ENCODE data around the gene AP1S2. TPM values are rescaled to one million over a fixed set of nuclear protein-coding genes. Genes with fewer than 3 reads are reported as not detected.

The AP1S2 gene
- total RNA-seq, 1 donor from 2014 or later: 12.6 TPM

DNA sequence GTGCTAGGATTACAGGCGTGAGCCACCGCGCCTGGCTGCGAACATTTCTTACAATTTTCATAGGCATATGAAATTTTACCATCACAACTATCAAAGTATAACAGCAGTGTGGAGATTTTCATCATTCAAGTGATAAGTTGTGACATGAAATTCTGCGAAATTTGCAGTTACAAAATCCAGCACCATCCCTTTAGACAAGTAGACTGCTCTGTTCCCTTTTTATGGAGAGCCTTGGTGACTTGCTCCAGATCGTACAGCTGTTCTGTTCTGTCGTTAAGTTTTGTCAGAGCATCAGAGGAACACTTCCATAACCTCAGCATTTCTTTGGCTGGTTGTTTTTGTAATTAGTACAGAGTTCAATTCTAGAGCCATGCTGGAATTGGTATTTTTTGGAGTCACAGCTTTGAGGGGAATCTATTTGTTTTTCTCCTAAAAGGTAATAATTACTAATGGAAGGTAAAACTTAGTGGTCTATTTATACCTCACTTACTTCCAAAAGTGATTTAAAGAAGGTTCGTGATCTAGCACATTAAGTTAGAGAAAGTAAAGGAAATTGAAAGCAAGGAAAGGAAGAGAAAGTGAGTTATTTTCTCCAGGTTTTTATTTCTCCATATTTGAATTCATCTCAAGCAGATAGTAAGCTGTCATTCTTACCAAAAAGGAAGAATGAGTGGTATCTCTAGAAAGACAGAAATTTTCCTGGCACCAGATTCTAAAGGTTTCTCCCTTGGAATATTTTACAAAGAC lies 42.2 kb downstream of the AP1S2 start:
- DNase-seq (ENCODE audit: low spot score): no peak

- no peak for DNase-seq (ENCODE audit: low spot score)
Observed at GRCh38 chrX:15808254-15808653, 46.4 kb downstream of the AP1S2 start.

- no peak for DNase-seq (ENCODE audit: low spot score)
Observed at GRCh38 chrX:15804563-15804962, 50.0 kb downstream of the AP1S2 start.

DNA sequence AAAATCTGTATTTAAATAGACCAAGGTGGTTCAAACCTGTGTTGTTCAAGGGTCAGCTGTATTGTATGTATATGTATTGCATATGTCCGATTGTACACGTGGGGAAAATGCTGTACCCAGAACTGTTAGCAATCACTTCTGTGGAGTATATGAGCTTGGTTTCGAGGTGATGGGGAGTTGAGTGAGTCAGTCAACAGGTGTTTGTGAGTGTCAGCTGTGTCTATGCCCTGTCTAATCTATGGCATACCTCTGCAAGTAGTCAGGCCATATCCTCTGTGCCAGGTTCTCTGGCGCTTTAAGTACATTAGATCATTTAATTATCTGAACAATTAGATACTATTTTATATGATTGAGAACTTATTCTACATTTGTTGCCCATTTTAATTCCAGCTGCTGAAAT lies 56.9 kb downstream of the AP1S2 start:
- DNase-seq (ENCODE audit: low spot score): no peak

GRCh38 chrX:15790769-15791290 lies 63.8 kb downstream of the AP1S2 start:
- no peak for DNase-seq (ENCODE audit: low spot score)

DNA sequence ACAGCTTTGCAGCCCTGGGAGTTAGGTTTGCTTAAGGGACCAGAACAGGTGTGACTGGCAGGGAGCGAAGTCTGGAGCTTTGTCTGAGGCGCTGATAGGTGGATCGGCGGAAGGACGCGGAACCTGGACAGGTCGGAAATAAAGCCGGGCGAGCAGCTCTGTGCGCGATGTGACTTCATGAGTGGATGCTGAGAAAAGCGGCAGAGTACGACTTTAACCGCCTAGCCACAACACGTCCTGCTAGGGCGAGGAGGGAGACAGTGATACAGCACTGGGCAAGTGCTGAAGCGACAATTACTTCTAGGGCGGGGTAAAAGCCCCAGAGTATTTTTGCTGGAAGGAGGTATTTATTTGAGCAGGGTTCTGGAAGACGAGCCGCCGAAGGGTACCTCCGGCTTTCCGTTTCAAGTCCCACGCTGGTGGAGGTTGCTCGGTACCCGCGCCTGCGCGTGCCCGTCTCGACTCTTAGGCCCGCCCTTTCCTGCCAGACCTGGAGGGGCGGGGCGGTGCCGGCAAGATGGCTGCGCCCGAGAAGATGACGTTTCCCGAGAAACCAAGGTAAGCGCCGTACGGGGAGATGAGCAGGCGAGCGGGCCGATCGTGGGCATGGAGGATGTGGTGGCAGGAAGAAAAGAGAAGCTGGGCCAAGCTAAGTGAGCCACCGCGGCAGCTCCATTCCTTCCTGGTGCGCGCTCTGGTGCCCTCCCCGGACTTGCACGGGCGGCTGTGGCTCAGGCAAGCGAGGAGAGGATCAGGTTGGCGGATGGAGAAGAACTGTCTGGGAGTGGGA lies 64.4 kb downstream of the AP1S2 start, which contains the start of gene ZRSR2:
ZRSR2 (plus strand) TSS at position 506 of the 790 bp plus-strand sequence; CDS start at position 518, 12 bp downstream.
- DNase-seq (ENCODE audit: low spot score): peak; percentile 90

- DNase-seq (ENCODE audit: low spot score): no peak
Observed at GRCh38 chrX:15786915-15787314, 67.7 kb downstream of the AP1S2 start.

DNA sequence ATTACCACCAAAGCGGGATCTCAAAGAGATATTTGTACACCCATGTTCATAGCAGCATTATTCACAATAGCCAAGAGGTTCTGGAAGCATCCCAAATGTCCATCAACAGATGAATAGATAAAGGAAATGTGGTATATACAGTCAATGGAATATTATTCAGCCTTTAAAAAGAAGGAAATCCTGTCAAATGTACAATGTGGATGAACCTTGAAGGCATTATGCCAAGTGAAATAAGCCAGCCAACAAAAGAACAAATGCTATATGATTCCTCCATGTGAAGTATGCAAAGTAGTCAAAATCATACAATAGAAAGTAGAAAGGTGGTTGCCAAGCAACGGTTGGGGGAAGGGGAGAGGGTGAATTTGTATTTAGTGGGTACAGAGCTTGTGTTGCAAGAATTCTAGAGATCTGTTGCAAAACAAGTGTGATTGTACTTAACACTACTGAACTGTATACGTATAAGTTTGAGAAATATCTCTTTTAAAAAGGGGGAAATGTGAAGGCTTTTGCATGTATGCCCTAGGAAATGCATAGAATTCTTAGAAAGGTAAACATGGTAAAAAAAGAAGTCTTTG lies 69.3 kb downstream of the AP1S2 start:
- DNase-seq (ENCODE audit: low spot score): no peak

GRCh38 chrX:15781961-15782699 lies 72.5 kb downstream of the AP1S2 start:
- no peak for DNase-seq (ENCODE audit: low spot score)

Other genes starting within 250 kb of the AP1S2 start
- gene CLTRN, start 190.0 kb downstream of the AP1S2 start, total RNA-seq: 2.2 TPM
- gene CA5B, start 116.5 kb downstream of the AP1S2 start, total RNA-seq: 24.2 TPM
- 15.5 TPM for gene ZRSR2, start 64.3 kb downstream of the AP1S2 start, total RNA-seq